HG03066 (cell line): ENCODE results near the gene NRXN3.

Experiments used
- ATAC-seq: cut with Tn5 transposase; IDR thresholded peaks from one replicate; pipeline ENCODE4 v1.9.1; 2021; ENCODE audit warnings: low read depth; ENCODE audit not compliant: unreplicated experiment

NRXN3 gene

GRCh38 chr14:79418649-79419415 is 1248.7 kb downstream of the NRXN3 start:
- no peak for ATAC-seq

DNA sequence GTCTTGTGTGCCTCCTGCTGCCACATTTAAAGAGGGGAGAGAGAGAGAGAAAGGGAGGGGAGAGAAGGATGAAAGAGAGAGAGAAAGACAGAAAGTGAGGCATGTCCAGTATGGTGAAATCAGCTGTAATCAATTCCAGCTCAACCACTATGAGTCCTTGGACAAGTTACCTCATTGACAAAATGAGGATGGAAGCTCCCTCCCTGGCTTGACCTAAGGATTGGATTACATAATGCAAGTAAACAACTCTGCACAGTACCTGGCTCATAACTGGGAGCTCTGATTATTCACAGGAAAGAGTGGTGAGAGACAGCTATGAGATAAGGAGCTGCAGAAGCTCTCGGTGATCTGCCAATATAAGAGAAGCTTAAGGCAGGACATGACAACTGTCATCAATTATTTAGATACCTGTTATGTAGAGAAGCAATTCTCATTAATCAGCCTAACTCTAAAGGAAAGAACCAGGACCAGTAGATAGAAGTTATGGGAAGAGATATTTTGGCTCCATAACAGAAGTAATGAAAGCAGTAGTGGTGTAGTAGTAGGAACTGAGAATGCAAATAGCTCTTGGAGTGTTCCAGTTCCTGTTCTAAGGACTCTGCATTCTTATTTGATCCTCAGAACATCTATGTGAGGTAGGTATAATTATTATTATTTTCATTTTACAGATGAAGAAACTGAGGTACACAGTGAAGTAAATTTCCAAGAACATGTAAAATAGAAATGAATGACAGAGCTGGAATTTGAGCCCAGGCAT is 1249.6 kb downstream of the NRXN3 start:
- no peak for ATAC-seq

DNA sequence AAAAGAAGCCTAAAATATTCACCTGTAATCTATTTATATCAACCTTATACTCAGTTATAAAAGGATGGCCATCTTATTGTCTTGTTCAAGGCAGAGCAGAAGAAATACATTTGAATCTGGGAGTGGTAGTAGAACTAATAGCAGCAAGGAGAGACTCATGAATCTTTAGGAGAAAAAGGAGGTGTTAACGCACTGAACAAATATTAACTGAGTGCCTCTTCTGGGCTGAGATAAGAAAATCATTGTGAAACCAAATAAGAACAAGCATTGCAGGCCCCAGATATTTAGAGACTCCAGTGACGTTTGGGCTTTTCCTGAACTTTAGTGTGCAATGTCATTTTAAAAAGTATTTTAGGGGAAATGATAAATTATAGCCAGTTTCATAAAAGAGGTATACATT is 1250.6 kb downstream of the NRXN3 start:
- no peak for ATAC-seq

GRCh38 chr14:79421811-79422210 is 1251.6 kb downstream of the NRXN3 start:
- no peak for ATAC-seq

- ATAC-seq, result no peak
These were observed 1254.3 kb downstream of the NRXN3 start for GRCh38 chr14:79424462-79424861.

GRCh38 chr14:79426103-79426755 is 1256.1 kb downstream of the NRXN3 start:
- no peak for ATAC-seq

DNA sequence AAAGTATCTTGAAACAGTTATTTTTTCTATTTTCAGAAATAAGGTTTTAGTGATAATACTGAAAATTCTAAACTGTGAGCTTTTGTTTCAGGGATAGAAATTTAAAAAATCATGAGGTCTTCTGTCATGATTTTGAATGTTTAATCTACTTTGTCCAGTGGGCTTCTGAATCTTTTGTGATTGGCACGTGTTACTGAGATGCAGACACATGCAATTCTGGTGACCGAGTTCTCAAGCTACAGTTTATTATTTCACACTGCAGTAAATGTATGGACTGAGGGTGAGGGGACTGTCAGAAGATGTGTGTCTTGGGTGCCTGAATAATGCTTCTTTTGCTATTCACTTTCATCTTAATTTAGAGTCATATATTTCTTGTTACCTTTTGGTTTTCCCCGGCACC is 1262.5 kb downstream of the NRXN3 start:
- no peak for ATAC-seq

DNA sequence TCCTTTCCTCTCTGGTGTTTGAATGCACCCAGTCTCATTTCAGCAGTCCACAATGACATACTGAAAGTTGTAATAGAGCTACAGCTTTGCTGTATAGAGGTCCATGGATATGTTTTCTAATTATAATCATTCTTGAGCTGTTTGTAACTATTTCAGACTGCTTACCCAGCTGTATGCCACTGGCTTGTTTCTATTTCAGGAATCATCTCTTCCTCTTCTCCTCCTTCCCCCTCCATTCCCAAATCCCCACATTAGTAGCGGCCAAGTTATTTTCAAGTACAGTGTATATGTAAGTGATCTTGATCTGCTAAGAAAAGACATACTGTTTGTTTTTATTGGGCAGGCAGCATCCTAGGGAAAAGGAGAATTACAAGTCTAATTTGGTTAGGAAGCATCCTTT is 1266.2 kb downstream of the NRXN3 start:
- no peak for ATAC-seq

DNA sequence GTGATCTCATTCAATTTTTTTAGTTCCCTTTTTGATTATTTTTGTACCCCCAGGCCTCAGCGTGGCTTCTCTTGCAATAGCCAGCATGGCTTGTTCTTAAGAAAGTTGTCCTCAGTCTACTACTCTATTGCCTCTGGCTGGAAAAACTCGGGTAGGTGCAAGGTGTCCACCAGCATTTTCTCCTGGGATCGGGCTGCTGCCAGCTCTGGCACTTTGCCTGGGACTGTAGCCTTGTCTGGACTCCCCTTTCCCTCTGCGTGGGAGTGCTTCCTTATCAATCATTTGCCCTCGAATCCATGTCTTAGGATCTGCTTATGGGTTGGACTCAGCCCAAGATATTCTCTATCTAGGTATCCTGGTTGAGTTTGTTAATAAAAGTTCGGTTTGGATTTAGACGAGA is 1267.8 kb downstream of the NRXN3 start:
- no peak for ATAC-seq

- ATAC-seq, result no peak
These were observed 1268.6 kb downstream of the NRXN3 start for GRCh38 chr14:79438696-79439342.

DNA sequence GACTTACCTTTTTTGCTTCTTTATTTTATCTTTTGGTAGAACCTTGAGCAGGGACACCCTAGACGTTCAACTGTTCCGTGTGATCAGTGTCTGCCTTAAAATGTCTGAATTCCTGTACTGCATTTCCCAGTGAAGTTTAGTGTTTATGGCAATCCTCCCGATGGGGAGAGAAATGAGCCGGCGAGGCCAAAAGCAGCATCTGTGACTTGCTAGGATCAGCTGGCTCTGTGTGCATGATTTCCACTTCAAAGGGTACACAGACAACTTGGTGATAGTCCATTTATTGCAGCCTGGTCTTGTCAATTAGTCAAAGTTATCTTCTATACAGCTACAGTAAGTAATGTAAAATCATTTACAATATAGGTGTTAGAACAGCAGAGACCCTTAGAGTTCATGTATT is 1272.6 kb downstream of the NRXN3 start:
- ATAC-seq, result no peak

DNA sequence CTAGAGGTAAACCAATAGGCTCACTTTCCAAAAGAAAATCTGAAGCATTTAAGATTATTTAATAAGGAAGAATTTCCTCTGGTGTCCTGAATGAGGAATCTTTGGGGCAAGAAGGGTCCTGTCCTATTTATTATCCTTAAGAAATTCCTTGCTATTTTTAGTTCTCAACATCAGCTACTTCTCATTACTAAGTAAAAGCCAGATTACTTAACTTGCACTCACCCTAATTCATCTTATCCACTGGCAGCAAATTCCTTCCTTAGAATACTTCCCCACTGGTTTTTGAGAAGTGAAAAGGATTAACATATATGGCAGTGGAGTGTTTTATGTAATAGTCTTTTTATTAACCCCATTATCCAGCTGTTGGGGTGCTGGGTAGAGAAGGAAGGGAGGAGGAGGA is 1273.4 kb downstream of the NRXN3 start:
- ATAC-seq, result no peak

GRCh38 chr14:79448960-79449359 is 1278.8 kb downstream of the NRXN3 start:
- no peak for ATAC-seq

DNA sequence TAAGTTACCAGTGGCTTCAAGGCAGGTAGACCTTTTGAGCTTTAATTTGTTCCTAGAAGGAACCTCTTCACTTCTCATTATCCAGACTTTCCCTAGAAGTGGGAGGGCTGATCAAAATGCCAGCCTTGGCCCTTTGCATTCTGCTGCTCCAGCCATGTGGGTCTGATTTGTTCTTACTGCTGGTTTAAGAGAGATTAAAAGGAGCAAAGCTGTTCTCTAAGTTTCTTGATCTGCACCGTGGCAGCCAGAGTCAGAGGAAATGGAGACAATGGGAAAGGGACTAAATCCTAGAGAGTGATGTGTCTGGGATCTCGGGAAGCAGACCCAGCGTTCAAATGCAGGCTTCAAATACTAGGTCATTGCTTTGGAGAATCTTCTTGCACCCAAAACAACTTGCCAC is 1281.4 kb downstream of the NRXN3 start:
- no peak for ATAC-seq

GRCh38 chr14:79453276-79453675 is 1283.1 kb downstream of the NRXN3 start:
- ATAC-seq, result no peak

DNA sequence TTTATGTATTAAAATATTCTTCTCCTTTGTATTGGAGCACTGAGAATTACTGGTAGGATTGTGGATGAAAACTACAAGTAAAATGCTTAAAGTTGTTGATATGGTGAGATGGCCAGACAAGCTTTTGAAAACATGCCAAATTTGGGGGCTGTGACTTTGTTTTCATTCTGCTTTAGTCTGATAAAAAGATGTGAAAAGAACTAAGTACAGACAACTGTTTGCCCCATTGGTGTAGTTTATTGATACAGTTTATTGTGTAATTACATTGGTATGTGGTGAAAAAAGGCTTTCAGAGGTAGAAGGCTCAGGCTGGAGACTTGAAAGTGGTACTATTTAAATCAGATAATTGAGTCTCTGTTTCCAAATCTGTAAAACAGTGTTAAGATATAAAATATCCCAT is 1294.3 kb downstream of the NRXN3 start:
- no peak for ATAC-seq

DNA sequence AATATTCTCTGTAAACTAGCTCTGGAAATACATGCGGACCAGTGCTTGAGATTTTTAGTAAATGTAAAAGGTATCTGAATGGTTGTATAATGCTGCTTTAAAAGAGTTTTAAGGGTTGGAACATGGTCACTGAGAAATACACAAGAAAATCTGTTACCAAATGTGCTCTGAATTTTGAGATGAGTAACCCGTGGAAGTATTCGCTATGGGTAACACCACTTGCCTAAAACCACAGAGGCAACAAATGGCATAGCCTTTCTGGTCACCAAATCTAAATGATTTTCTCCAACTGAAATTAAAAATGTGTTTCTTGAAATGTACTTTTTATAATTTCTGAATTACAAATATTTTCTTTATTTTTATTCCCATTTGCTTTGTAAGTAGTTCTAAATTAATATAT is 1295.5 kb downstream of the NRXN3 start:
- ATAC-seq, result no peak

- no peak for ATAC-seq
These were observed 1296.9 kb downstream of the NRXN3 start for GRCh38 chr14:79466938-79467527.

DNA sequence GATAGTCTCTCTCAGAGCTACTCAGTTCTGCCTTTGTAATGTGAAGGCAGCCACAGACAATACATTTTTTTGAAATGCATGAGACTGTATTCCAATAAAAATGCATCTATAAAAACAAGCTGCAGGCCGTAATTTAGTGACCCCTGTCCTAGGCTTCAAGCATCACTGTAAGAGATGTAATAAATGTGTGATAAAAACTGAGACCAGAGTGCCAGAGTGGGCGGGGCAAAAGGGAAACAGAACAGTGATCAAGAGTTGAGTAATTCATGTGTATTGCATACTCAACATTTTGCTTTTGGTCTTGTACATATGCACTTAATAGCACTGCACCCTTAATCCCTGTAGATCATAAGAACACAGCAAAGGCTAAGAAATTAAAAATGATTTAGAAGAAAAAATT is 1297.7 kb downstream of the NRXN3 start:
- ATAC-seq, result no peak

DNA sequence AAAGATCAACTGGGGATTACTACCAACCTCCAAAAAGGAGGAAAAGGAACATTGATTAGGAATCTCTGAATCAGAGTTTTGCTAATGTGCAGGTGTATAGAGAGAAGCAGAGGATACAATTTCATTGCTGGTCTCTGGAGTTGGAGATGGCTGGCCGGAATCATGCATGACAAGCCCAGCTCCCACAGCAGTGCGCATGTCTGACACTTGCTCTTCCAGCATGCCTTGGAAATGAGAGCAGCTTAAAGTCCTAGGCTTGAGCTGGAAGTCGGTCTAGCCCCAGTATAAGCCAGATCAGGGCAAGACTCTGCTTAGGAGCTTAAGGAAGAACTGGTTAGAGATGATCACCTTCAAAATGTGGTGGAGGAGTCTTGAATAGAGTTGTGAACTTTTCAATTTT is 1298.3 kb downstream of the NRXN3 start:
- ATAC-seq, result no peak

DNA sequence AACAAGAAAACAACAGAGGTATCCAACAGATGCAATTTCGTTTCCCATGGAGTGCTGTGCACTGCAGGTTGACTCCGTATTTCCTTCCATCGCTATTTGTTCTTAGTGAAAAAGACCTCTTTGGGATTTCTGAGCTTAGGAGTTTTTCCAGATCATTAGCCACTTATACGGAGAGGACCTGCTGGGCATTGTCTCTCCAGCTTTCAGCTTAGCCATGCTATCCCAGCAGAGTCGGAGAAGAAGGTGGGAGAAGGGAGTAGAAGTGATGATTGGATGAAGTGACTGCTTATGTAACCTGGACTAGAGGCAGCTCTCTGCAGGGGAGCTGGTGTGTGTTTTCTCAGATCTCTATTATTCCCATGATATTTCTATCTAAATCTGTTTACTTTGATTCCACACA is 1303.5 kb downstream of the NRXN3 start:
- no peak for ATAC-seq
